HG02870 (cell line): ENCODE results near the gene TRPM4.
"Not testable (repeated sequence)": the region's sequence is repeated elsewhere in the genome, so short reads cannot be mapped to it uniquely, and the experiment has no call there.

Experiments used
- ATAC-seq: cut with Tn5 transposase; IDR thresholded peaks from one replicate; pipeline ENCODE4 v1.9.1; 2021; ENCODE audit warnings: mild to moderate bottlenecking, moderate library complexity; ENCODE audit not compliant: unreplicated experiment

TRPM4 gene

DNA sequence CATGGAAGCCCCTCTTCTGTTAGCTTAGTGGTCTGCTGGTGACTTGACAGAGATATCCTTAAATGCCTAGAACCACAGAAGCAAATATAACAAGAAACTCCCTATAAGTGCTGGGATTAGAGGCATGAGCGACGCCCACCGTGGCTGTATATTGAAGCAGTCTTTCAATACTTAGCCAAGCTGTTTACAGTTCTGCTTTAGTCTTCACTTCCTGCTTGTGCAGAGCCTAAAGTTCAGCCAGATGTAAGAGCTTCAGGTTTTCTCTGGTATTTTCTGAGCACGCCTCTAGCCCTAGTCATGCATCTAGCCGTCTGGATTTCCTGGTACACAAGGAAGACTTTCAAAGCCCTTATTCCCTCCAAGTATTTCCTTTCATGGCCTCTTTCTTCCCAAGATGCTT, 28.5 kb downstream of the TRPM4 start:
- ATAC-seq, result no peak

DNA sequence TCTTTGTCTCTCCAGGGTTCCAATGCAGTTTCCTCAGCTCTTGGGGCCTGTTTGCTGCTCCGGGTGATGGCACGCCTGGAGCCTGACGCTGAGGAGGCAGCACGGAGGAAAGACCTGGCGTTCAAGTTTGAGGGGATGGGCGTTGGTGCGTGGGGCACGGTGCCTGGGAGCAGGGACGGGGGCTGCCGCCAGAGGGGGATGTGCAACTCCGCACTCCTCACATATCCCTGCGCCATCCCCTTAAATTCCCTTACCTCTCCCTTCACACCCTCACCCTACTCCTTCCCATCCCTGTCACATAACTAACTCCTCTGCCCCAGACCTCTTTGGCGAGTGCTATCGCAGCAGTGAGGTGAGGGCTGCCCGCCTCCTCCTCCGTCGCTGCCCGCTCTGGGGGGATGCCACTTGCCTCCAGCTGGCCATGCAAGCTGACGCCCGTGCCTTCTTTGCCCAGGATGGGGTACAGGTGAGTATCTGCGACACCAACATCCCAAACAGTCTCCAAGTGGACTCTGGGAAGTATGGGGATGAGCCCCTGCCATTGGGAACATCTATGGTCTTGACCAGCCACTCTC, 31.1 kb downstream of the TRPM4 start:
- ATAC-seq, result no peak

DNA sequence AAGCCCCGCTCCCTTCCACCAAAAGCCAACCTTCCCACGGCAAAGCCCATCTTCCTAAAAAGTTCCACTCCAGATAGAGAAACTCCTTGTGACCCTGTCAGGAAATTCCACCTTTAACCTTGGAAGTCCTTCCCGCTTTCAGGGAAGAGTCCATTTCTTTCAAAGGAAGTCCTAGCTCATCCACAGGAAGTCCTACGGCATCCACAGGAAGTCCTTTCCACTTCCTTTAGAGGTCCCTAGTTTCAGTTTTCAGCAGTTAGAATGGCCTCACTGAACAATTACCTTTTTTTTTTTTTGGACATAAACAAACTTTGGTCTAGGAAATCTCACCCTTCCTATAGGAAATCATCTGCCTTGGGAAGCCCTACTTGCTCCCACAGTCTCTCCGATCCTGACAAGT, 31.7 kb downstream of the TRPM4 start:
- ATAC-seq, result no peak

DNA sequence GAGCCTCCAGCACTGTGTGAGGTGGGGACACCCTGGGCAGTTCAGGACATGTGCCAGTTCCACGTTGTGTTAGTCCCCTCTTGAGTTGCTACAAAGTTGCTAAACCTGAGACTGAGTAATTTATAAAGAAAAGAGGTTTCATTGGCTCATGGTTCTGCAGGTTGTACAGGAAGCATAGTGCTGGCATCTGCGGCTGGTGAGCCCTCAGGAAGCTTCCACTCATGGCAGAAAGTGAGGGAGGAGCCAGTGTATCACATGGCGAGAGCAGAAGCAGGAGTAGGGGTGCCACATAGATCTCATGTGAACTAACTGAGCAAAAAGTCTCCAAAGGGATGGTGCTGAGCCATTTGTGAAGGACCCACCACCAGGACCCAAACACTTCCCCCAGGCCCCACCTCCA, 33.2 kb downstream of the TRPM4 start:
- no peak for ATAC-seq

DNA sequence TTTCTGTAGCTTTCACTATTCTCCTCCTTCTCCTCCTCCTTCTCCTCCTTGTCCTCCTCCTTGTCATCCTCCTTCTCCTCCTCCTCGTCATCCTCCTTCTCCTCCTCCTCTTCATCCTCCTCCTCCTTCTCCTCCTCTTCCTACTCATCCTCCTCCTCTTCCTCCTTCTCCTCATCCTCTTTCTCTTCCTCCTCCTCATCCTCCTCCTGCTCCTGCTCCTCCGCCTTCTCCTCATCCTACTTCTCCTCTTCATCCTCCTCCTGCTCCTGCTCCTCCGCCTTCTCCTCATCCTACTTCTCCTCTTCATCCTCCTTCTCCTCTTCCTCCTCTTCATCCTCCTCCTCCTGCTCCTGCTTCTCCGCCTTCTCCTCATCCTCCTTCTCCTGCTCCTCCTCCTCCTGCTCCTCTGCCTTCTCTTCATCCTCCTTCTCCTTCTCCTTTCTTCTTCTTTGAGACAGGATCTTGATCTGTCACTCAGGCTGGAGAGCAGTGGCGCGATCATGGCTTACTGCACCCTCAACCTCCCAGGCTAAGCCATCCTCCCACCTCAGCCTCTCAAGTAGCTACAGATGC, 36.3 kb downstream of the TRPM4 start:
- no peak for ATAC-seq

DNA sequence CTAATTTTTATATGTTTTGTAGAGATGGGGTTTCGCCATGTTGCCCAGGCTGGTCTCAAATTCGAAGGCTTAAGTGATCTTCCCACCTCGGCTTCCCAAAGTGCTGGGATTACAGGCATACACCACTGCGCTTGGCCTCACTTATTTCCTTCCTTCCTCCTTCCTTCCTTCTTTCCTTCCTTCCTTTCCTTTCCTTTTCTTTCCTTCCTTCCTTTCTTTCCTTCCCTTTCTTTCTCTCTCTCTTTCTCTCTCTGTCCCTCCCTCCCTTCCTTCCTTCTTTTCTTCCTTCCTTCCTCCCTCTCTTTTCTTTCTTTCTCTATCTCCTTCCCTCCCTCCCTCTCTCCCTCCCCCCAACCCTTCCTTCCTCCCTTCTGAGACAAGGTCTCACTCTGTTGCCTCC, 36.8 kb downstream of the TRPM4 start:
- no peak for ATAC-seq

DNA sequence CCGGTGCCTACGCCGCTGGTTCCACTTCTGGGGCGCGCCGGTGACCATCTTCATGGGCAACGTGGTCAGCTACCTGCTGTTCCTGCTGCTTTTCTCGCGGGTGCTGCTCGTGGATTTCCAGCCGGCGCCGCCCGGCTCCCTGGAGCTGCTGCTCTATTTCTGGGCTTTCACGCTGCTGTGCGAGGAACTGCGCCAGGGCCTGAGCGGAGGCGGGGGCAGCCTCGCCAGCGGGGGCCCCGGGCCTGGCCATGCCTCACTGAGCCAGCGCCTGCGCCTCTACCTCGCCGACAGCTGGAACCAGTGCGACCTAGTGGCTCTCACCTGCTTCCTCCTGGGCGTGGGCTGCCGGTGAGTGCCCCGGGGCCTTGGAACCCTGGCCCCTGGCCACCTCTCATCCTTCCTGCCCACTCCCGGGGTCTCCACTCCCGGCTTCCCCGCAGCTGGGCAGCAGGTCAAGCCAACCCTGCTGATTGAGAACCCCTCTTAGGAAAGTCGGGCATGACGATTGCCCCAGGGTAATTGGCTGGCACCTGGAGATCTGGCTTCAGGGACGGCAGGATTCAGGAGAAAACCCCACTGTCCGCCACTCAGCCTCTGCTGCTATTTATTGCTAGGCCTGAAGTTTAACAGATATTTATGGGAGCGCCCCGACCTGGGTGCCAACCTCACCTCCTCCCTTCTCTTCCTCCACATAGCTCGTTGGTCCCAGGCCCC, 39.1 kb downstream of the TRPM4 start:
- ATAC-seq, result no peak

DNA sequence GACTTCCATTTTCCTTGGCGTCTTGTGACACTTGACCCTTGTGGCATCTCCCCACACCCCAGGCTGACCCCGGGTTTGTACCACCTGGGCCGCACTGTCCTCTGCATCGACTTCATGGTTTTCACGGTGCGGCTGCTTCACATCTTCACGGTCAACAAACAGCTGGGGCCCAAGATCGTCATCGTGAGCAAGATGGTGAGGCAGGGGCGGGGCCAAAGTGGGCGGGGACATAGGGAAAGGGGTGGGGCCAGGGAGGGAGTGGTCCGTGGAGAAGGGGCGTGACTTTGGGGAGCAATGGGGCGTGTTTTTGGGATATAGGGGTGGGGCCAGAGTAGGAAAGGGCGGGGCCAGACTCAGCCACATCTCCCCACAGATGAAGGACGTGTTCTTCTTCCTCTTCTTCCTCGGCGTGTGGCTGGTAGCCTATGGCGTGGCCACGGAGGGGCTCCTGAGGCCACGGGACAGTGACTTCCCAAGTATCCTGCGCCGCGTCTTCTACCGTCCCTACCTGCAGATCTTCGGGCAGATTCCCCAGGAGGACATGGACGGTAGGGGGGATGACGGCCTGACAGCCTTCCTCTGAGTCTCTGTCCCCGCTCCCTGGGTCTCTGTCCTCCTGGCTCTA, 42.8 kb downstream of the TRPM4 start:
- ATAC-seq, result no peak

DNA sequence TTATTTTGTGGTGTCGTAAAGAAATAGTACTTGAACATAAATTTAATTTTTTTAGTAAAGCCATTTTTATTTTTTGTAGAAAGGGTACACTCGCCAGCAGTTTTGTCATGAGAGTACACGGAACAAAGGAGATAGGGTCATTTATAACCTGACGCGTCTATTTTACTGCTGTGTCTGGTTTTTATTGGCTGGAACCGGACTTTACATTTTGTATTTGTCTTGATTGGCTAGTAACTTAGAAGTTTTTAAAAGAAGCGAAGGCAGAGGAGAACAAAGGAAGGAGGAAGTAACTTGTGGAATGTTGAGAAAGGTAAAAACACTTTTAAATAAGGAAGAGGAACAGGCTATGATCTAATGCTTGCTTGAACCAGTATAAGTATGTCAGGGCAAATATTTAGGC, 43.5 kb downstream of the TRPM4 start:
- no peak for ATAC-seq

DNA sequence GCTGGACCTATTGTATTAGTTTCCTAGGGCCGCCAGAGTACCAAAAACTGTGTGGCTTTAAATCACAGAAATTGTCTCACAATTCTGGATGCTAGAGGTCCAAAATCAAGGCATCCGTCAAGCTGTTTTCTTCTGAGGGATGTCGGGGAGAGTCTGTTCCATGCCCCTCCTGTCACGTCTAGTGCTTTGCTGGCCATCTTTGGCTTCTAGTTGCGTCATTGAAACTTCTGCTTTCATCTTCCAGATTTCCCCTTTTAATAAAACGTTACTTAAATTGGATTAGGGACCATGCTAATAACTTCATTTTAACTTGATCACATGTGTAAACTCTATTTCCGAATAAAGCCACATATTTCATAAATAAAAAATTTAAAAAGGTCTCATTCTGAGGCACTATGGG, 47.5 kb downstream of the TRPM4 start:
- no peak for ATAC-seq

DNA sequence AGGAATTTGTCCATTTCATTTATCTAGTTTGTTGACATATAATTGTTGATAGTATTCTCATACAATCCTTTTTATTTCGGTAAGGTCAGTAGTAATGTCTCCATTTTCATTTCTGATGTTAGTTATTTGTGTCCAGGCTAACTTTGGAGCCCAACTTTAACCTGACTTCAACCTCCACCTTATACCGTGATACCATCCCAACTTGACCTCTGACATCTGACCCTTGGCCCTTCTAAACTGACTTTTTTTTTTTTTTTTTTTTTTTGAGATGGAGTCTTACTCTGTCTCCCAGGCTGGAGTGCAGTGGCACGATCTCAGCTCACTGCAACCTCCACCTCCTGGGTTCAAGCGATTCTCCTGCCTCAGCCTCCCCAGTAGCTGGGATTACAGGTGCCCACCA, 51.9 kb downstream of the TRPM4 start:
- ATAC-seq, result not testable (repeated sequence)

DNA sequence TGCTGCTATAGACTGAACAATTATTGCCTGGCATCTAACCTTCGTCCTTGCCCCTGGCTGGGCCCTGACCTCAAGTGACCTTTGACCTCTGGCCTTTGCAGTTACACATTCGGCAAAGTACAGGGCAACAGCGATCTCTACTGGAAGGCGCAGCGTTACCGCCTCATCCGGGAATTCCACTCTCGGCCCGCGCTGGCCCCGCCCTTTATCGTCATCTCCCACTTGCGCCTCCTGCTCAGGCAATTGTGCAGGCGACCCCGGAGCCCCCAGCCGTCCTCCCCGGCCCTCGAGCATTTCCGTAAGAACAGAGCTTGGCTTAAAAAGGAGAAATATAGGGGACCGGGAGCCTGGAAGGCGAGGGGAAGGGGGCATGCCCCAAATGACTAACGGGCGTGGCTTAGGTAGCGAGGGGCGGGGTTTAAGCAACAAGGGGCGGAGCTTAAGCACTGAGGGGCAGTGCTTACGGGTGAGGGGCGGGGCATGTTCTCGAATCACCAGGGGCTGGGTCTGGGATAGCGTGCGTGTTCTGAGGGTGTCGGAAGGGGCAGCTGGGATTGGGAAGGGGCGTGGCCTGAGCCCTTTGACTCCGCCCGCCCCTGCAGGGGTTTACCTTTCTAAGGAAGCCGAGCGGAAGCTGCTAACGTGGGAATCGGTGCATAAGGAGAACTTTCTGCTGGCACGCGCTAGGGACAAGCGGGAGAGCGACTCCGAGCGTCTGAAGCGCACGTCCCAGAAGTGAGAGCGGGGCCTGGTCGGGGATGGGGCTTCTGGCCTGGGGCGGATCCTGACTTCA, 52.7 kb downstream of the TRPM4 start:
- ATAC-seq, result no peak

DNA sequence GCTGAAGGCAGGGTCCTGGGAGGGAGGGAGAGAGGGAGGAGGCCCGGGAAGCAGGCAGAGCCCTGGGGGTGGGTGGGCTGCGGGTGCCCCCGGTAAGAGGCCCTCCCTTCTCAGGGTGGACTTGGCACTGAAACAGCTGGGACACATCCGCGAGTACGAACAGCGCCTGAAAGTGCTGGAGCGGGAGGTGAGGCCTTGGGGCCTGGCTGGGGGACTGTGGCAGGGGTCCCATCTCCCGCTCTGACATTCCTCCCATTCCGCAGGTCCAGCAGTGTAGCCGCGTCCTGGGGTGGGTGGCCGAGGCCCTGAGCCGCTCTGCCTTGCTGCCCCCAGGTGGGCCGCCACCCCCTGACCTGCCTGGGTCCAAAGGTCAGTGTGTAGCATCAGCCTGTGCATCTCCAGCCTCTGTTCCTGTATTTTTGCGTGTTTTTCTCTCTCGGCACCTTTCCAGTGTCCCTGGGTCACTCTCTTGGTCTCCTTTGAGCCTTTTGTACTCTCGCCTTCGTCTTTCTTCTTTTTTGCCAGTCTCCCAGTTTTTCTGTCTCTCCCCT, 53.4 kb downstream of the TRPM4 start:
- no peak for ATAC-seq

DNA sequence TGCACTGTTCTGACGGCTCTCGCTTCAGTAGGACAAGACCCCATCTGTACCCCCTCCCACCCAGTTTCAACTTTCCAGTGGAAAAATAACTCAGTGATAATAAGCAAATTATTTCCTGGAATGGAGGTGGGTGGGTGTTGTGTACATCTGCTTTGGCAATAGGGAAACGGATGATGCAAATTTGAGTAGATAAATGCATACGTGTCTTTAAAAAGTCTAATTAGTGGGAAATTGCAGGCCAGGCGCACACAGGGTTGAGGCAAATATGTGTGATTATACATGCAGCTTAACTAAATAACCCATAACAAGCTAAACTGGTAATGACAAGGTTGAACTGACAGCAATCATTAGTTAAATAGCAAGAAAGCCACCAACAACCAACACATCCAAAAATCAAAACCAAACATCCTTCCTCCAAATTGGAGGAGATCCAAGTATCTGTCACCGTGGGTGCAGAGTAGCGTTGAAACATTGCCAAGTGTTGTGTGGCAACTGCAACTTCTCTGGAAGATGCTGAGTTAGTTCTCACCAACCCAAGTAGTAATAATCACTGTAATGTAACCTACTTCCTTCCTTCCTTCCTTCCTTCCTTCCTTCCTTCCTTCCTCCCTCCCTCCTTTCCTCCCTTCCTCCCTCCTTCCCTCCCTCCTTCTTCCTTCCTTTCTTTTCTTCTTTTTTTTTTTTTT, 54.6 kb downstream of the TRPM4 start:
- no peak for ATAC-seq

DNA sequence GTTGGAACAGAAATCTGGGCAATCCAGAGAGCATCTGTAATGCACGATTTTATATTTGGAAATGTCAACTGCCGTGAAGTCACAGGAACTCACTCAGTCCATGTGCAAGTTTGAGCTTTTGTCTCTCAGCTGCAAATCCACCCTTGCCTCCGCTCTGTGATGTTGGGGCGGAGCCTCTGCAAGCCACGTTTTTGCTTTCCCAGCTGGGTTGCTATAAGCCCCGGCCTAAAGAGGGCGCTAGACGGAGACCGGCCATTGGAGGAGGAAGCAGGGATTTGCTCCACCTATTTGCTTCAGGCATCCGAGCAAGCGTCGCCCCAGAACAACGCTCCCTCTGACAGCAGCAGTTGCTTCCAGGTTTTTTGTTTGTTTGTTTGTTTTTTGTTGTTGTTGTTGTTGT, 56.2 kb downstream of the TRPM4 start:
- no peak for ATAC-seq

DNA sequence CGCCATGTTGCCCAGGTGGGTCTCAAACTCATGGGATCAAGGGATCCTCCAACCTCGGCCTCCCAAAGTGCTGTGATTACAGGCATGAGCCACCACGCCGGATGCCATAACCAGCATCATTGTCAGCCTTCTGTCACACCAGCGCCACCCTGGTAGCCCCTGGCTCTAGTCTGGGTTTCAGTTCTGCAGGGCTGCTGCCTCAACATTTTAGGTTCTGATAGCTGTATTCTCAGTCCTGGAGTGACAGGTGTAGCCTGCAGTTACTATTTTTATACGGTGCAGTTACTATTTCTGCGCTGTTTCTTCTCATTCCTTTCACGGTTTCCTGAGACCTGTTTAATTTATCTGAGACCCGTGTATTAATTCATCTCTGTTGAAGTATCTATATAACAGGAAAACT, 57.1 kb downstream of the TRPM4 start:
- ATAC-seq, result no peak

DNA sequence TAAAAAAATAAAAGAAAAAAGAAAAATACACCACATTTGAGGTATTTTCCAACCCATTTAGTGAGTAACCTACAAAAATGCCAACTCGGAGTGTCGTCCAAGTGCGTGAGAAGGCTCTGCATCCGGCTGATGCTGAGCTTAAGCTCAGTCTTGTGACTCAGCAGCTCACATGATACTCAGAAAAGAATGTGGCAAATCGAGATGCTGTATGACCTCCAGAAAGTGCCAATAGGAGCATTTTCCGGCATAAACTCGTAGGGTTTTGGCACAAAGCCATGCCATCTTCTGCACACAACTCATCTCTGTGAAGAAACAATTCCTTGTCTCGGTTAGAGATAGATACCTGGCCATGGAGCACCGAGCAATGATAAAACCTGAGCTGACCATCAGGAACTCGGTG, 58.5 kb downstream of the TRPM4 start:
- no peak for ATAC-seq

DNA sequence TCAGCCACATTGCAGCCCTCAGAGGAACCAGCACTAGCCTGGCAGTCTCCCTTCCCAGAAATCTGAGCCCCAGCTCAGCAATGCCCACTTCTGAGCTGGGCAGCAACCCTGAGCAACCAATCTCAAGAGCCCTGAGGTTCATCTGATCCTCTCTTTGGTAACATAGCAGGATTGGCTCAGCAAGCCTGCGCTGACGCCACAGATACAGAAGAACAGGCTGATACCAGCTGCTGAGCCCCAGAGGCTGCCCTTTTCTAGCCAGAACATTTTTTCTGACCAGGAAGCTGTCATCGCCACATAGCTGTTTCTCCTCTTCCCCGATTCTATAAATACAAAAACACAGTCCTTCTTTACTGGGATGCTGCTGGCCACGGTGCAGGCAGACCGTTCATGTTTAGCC, 59.8 kb downstream of the TRPM4 start:
- no peak for ATAC-seq

DNA sequence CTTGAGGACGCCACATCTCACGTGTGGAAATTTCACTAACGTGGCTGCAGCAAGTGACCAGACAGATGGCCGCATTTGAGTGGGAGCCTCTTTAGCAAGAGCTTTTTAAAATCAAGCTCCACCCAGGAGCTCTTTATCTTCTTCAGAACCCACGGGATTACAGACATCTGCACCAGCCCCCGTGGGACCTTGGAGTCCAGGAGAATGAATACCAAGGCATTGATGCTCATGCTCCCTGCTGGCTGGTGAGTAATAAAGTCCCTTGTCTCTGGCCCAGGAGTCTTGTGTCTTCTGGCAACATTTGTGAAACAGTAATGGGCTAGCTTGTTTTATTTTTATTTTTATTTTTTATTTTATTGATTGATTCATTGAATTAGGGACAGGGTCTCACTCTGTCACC, 64.4 kb downstream of the TRPM4 start:
- ATAC-seq, result no peak

DNA sequence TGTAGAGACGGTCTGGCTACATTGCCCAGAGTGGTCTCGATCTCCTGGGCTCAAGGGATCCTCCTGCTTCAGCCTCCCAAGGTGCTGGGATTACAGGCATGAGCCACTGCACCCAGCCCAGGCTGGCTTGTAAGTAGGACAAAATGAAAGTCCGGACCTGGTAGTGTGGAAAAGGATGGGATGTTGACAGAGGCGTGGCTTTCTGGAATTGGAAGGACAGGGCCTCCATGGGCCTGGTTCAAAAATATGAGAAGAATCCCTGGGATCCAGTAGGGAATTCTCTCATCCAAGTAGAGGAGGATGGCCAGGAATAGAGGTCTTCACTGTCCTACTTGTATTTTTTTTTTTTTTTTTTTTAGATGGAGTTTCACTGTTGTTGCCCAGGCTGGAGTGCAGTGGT, 64.9 kb downstream of the TRPM4 start:
- ATAC-seq, result no peak

DNA sequence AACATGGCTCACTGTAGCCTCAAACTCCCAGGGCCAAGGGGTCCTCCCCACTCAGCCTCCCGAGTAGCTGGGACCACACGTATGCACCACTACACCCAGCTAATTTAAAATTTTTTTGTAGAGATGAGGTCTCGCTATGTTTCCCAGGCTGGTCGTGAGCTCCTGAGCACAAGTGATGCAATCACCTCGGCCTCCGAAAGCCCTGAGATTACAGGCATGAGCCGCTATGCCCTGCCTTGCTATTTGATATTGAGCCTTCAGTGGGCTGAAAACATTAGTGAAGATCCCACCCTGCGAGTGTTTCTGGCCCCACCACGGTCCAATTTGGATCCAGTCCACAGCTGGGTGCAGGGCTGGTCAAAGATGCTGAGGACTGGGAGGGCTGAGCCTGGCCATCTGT, 65.9 kb downstream of the TRPM4 start:
- no peak for ATAC-seq
